K562 (cell line): ENCODE measurements around the gene SLC3A2. TPM values are rescaled to one million over a fixed set of nuclear protein-coding genes. Genes with fewer than 3 reads are reported as not detected.

Source experiments
- AFF4 ChIP-seq: sonication (generic); formaldehyde crosslinking; IDR thresholded peaks from 2 replicates; pipeline ENCODE4 v1.8.0; 2023; ENCODE audit warnings: mild to moderate bottlenecking, missing genetic modification reagents
- ATF1 ChIP-seq, 2 experiments: fragments of 450-650 bp in 1 of 2; IDR thresholded peaks; 2 replicates each; pipeline ENCODE4 v1.6.1; 2016; ENCODE audit warnings: missing compliant biosample characterization in 1 of 2, missing genetic modification characterization in 1 of 2
- CC2D1A ChIP-seq: fragments of 450-650 bp; IDR thresholded peaks from 2 replicates; pipeline ENCODE4 v1.6.1; 2017; ENCODE audit warnings: mild to moderate bottlenecking
- CHCHD3 ChIP-seq: fragments of 250-450 bp; sonication (Bioruptor Pico); IDR thresholded peaks from 2 replicates; pipeline ENCODE4 v2.1.2; 2022; ENCODE audit warnings: mild to moderate bottlenecking
- DEAF1 ChIP-seq: fragments of 450-650 bp; formaldehyde crosslinking; IDR thresholded peaks from 2 replicates; pipeline ENCODE4 v1.4.0; 2020; ENCODE audit warnings: mild to moderate bottlenecking, moderate library complexity
- ETV6 ChIP-seq, 3 experiments: fragments of 150-350 bp in 1 of 3; sonication (generic) in 1 of 3; formaldehyde crosslinking in 1 of 3; IDR thresholded peaks; 2 replicates each; pipeline versions ENCODE4 v1.6.1 to v1.8.0; 2014 to 2022; ENCODE audit warnings: borderline replicate concordance in 2 of 3, low read depth in 2 of 3, antibody characterized with exemption in 1 of 3, low read length in 1 of 3, mild to moderate bottlenecking in 1 of 3, missing genetic modification reagents in 1 of 3
- GTF2A2 ChIP-seq: IDR thresholded peaks from 2 replicates; pipeline ENCODE4 v1.6.1; 2016; ENCODE audit warnings: mild to moderate bottlenecking, missing genetic modification characterization, missing compliant biosample characterization
- KDM2B ChIP-seq: fragments of 250-450 bp; sonication (Bioruptor Pico); IDR thresholded peaks from 2 replicates; pipeline ENCODE4 v1.8.0; 2021; ENCODE audit warnings: mild to moderate bottlenecking, moderate library complexity
- ZBTB40 ChIP-seq, 2 experiments: fragments of 450-650 bp in 1 of 2; sonication (generic) in 1 of 2; formaldehyde crosslinking in 1 of 2; IDR thresholded peaks; 2 replicates each; pipeline versions ENCODE4 v1.7.1 to v1.9.0; 2016 to 2022; ENCODE audit warnings: inconsistent platforms in 1 of 2, mild to moderate bottlenecking in 1 of 2, missing genetic modification reagents in 1 of 2
- ZEB2 ChIP-seq: fragments of 450-650 bp; IDR thresholded peaks from 2 replicates; pipeline ENCODE4 v1.6.1; 2016
- ZNF551 ChIP-seq: fragments of 250-450 bp; sonication (Bioruptor Pico); IDR thresholded peaks from 2 replicates; pipeline ENCODE4 v1.5.0; 2021; ENCODE audit warnings: mild to moderate bottlenecking, moderate library complexity
- ZNF584 ChIP-seq: fragments of 200-800 bp; sonication (Bioruptor generic); IDR thresholded peaks from 2 replicates; pipeline ENCODE4 v1.6.1; 2016; ENCODE audit warnings: low read depth, mild to moderate bottlenecking, missing genetic modification characterization, missing compliant biosample characterization
- polyA plus RNA-seq, 8 experiments: library from polyadenylated mRNA; depleted of rRNA in 4 of 8; stranded (reverse) in 5 of 8; unstranded in 3 of 8; fragments of >200 nt; fragmentation: Nextera tagmentation in 2 of 8; fragmentation: Illumina TruSeq in 1 of 8; extraction: Ambion mirVana in 2 of 8; extraction: Trizol in 1 of 8; gene quantifications; 2 replicates each; pipeline versions ENCODE4 v1.2.1 to v1.2.3, GENCODE V29; 2011 to 2014; ENCODE audit warnings: inconsistent platforms in 1 of 8, missing spikeins in 1 of 8
- total RNA-seq, 7 experiments: library from RNA; depleted of rRNA in 6 of 7; stranded (reverse); fragments of >200 nt in 6 of 7; fragmentation: Illumina TruSeq in 2 of 7; extraction: Trizol in 2 of 7; gene quantifications; 2 replicates each; pipeline versions ENCODE4 v1.2.1 to v1.2.3, GENCODE V29; 2011 to 2021; ENCODE audit warnings: low replicate concordance in 1 of 7

Gene SLC3A2
- total and polyA plus RNA-seq, 9 of the 15 experiments (the other 6 are each of a cell fraction or from before 2014, with no cell fraction given): 20.0 to 296 (median 214) TPM

GRCh38 chr11:62882788-62883501 is 2.2 kb downstream of the SLC3A2 start (continued):
- no peak for TF ChIP-seq ATF1 (CRISPR knock-in tag; IDR thresholded peaks at IDR 0.05)
- no peak for TF ChIP-seq ATF1 (tag; IDR thresholded peaks at IDR 0.05)
- TF ChIP-seq CC2D1A: no peak
- no peak for TF ChIP-seq ZNF584 (CRISPR knock-in tag)
- peak; percentile 72 for TF ChIP-seq AFF4 (CRISPR knock-in tag)
- no peak for TF ChIP-seq ETV6 (IDR thresholded peaks at IDR 0.05; ENCODE audit: borderline replicate concordance in 1 of 2, low read depth in 2 of 2, low read length in 1 of 2)
- TF ChIP-seq ETV6 (CRISPR knock-in tag; IDR thresholded peaks at IDR 0.05; ENCODE audit: borderline replicate concordance): no peak
- TF ChIP-seq CHCHD3 (CRISPR knock-in tag): no peak
- TF ChIP-seq ZNF551 (CRISPR knock-in tag): no peak
- peak; percentile 48; the same call in 1 of the 2 replicates for TF ChIP-seq ZBTB40 (IDR thresholded peaks at IDR 0.05)
- TF ChIP-seq ZBTB40 (CRISPR knock-in tag; IDR thresholded peaks at IDR 0.05): no peak
- TF ChIP-seq DEAF1 (CRISPR knock-in tag): no peak
- TF ChIP-seq GTF2A2: no peak
- TF ChIP-seq ZEB2: no peak
- TF ChIP-seq KDM2B (CRISPR knock-in tag): no peak
